Lung microvascular endothelial cell (primary cell): Measurements from ENCODE around the gene CDON. TPM values are rescaled to one million over a fixed set of nuclear protein-coding genes. Genes with fewer than 3 reads are reported as not detected.
A peak's percentile ranks its signal among the peaks of the same experiment; 100 is the strongest.
"Not testable (repeated sequence)": the region's sequence is repeated elsewhere in the genome, so short reads cannot be mapped to it uniquely, and the experiment has no call there.

Experiments used
- DNase-seq, 2 donors: peaks; one replicate each; pipeline versions ENCODE4 v3.0.0 to v3.0.0-alpha.2; 2010; ENCODE audit warnings: low read depth in 2 of 2
- total RNA-seq: library from RNA; depleted of rRNA; stranded (reverse); fragments of >200 nt; gene quantifications from 2 replicates; pipeline ENCODE4 v1.2.1, GENCODE V29; 2014

Gene CDON
- total RNA-seq, 1 donor from 2014 or later: 4.4 TPM

- no peak for DNase-seq
Observed at GRCh38 chr11:125995313-125995712, 67.4 kb downstream of the CDON start.

- DNase-seq: no peak
Observed at GRCh38 chr11:125994509-125994908, 68.2 kb downstream of the CDON start.

GRCh38 chr11:125992893-125993292 lies 69.8 kb downstream of the CDON start:
- no peak for DNase-seq

GRCh38 chr11:125990244-125990643 lies 72.4 kb downstream of the CDON start:
- peak in 1 of 2 donors; percentile 3 for DNase-seq

GRCh38 chr11:125987066-125987641 lies 75.5 kb downstream of the CDON start:
- DNase-seq: no peak

GRCh38 chr11:125985956-125986355 lies 76.7 kb downstream of the CDON start:
- not testable (repeated sequence) for DNase-seq

- no peak for DNase-seq
Observed at GRCh38 chr11:125982348-125982730, 80.3 kb downstream of the CDON start.

GRCh38 chr11:125980436-125980835 lies 82.2 kb downstream of the CDON start:
- DNase-seq: no peak

GRCh38 chr11:125979511-125979910 lies 83.2 kb downstream of the CDON start:
- no peak for DNase-seq

GRCh38 chr11:125978778-125979407 lies 83.8 kb downstream of the CDON start:
- DNase-seq: no peak

- DNase-seq: peak in 1 of 2 donors; percentile 44
Observed at GRCh38 chr11:125978181-125978716, 84.4 kb downstream of the CDON start.

GRCh38 chr11:125977333-125977732 lies 85.3 kb downstream of the CDON start:
- no peak for DNase-seq

GRCh38 chr11:125976156-125976555 lies 86.5 kb downstream of the CDON start:
- DNase-seq: no peak

- DNase-seq: no peak
Observed at GRCh38 chr11:125975634-125976033, 87.0 kb downstream of the CDON start.

GRCh38 chr11:125974284-125974683 lies 88.4 kb downstream of the CDON start:
- no peak for DNase-seq

- DNase-seq: no peak
Observed at GRCh38 chr11:125971618-125972017, 91.0 kb downstream of the CDON start.

- no peak for DNase-seq
Observed at GRCh38 chr11:125968354-125968753, 94.3 kb downstream of the CDON start.

GRCh38 chr11:125967515-125967914 lies 95.2 kb downstream of the CDON start:
- no peak for DNase-seq

- no peak for DNase-seq
Observed at GRCh38 chr11:125960771-125961170, 101.9 kb downstream of the CDON start.

GRCh38 chr11:125959931-125960330 lies 102.7 kb downstream of the CDON start:
- no peak for DNase-seq

- no peak for DNase-seq
Observed at GRCh38 chr11:125959511-125959910, 103.2 kb downstream of the CDON start.

- DNase-seq: no peak
Observed at GRCh38 chr11:125958872-125959400, 103.7 kb downstream of the CDON start.
